Measurements from ENCODE around the gene NTRK3. TPM values are rescaled to one million over a fixed set of nuclear protein-coding genes. Genes with fewer than 3 reads are reported as not detected.

The NTRK3 gene
- total and polyA plus RNA-seq, 2 experiments from 2014 or later, result not detected

- Histone ChIP-seq H3K4me1 (ENCODE audit: insufficient read depth) (peaks cover 30% of the 10 kb centered on the region), H3K27me3 (replicated peaks; ENCODE audit: insufficient read depth) (no peaks in the 10 kb centered on the region), H2AFZ (no peak overlapping the region; the same call in 1 of the 2 replicates), H3K9me2 (ENCODE audit: insufficient read depth) (no peaks in the 10 kb centered on the region), H4K20me1 (ENCODE audit: insufficient read depth) (no peaks in the 10 kb centered on the region), H3K9me3 (ENCODE audit: low read depth) (no peaks in the 10 kb centered on the region), H3F3A (ENCODE audit: insufficient read depth) (peaks cover 25% of the 10 kb centered on the region), H3K4me3 (no peak overlapping the region), H3K36me3 (ENCODE audit: low read depth) (no peaks in the 10 kb centered on the region), H3K79me2 (ENCODE audit: insufficient read depth) (no peaks in the 10 kb centered on the region), H3K27ac (no peak overlapping the region), H3K9ac (no peak overlapping the region), H3K4me2 (ENCODE audit: unreplicated experiment) (no peak overlapping the region)
- in situ Hi-C loops (cut with MboI), result no loop called here
- 37 to 43% methylated on average over 10 of the region's 10 CpGs for WGBS, 2 experiments (ENCODE audit: low coverage in 1 of 2, low lambda C conversion rate in 2 of 2, missing lambda C conversion rate in 2 of 2)
- no peak for TF ChIP-seq EZH2 (IDR thresholded peaks at IDR 0.05; ENCODE audit: insufficient read depth, poor library complexity, severe bottlenecking)
- DNase-seq, result peak; percentile 5
These were observed 381.4 kb downstream of the NTRK3 start for GRCh38 chr15:87874896-87875711.

GRCh38 chr15:87873516-87873915 is 383.0 kb downstream of the NTRK3 start:
- Histone ChIP-seq H4K20me1 (ENCODE audit: insufficient read depth) (no peaks in the 10 kb centered on the region), H3K79me2 (ENCODE audit: insufficient read depth) (no peaks in the 10 kb centered on the region), H3F3A (ENCODE audit: insufficient read depth) (peaks cover 25% of the 10 kb centered on the region), H3K4me2 (ENCODE audit: unreplicated experiment) (no peak overlapping the region), H3K4me3 (no peak overlapping the region), H2AFZ (no peak overlapping the region), H3K9ac (no peak overlapping the region), H3K9me3 (ENCODE audit: low read depth) (no peaks in the 10 kb centered on the region), H3K36me3 (ENCODE audit: low read depth) (no peaks in the 10 kb centered on the region), H3K4me1 (ENCODE audit: insufficient read depth) (peaks cover 30% of the 10 kb centered on the region), H3K27me3 (replicated peaks; ENCODE audit: insufficient read depth) (no peaks in the 10 kb centered on the region), H3K9me2 (ENCODE audit: insufficient read depth) (no peaks in the 10 kb centered on the region), H3K27ac (no peak overlapping the region)
- WGBS, 2 experiments (ENCODE audit: low coverage in 1 of 2, low lambda C conversion rate in 2 of 2, missing lambda C conversion rate in 2 of 2), result 45 to 48% methylated on average over 8 of the region's 8 CpGs
- in situ Hi-C loops (cut with MboI), result no loop called here
- peak; percentile 37 for DNase-seq
- TF ChIP-seq EZH2 (IDR thresholded peaks at IDR 0.05; ENCODE audit: insufficient read depth, poor library complexity, severe bottlenecking) (no peak), EZH2phosphoT487 (IDR thresholded peaks at IDR 0.05; ENCODE audit: insufficient read depth, low read depth) (no peak)

GRCh38 chr15:87871731-87872320 is 384.7 kb downstream of the NTRK3 start:
- no peaks in the 10 kb centered on the region for H4K20me1 ChIP-seq (ENCODE audit: insufficient read depth)
- H2AFZ ChIP-seq, result peak overlapping the region; percentile 34; the same call in 1 of the 2 replicates
- H3K4me2 ChIP-seq (ENCODE audit: unreplicated experiment), result peak overlapping the region; percentile 69
- peaks cover 25% of the 10 kb centered on the region for H3F3A ChIP-seq (ENCODE audit: insufficient read depth)
- peak overlapping the region; percentile 70 for H3K27ac ChIP-seq
- in situ Hi-C loops (cut with MboI), result no loop called here
- no peaks in the 10 kb centered on the region for H3K36me3 ChIP-seq (ENCODE audit: low read depth)
- 28 to 31% methylated on average over 3 of the region's 3 CpGs for WGBS, 2 experiments (ENCODE audit: low coverage in 1 of 2, low lambda C conversion rate in 2 of 2, missing lambda C conversion rate in 2 of 2)
- no peaks in the 10 kb centered on the region for H3K9me3 ChIP-seq (ENCODE audit: low read depth)
- H3K9me2 ChIP-seq (ENCODE audit: insufficient read depth), result no peaks in the 10 kb centered on the region
- H3K4me3 ChIP-seq, result peak overlapping the region; percentile 22; the same call in 1 of the 2 replicates
- TF ChIP-seq EZH2phosphoT487 (IDR thresholded peaks at IDR 0.05; ENCODE audit: insufficient read depth, low read depth) (no peak), EZH2 (IDR thresholded peaks at IDR 0.05; ENCODE audit: insufficient read depth, poor library complexity, severe bottlenecking) (no peak)
- no peaks in the 10 kb centered on the region for H3K27me3 ChIP-seq (replicated peaks; ENCODE audit: insufficient read depth)
- H3K79me2 ChIP-seq (ENCODE audit: insufficient read depth), result no peaks in the 10 kb centered on the region
- no peak overlapping the region for H3K9ac ChIP-seq
- H3K4me1 ChIP-seq (ENCODE audit: insufficient read depth), result peaks cover 27% of the 10 kb centered on the region
- peak; percentile 69 for DNase-seq

GRCh38 chr15:87871258-87871681 is 385.3 kb downstream of the NTRK3 start:
- TF ChIP-seq EZH2 (IDR thresholded peaks at IDR 0.05; ENCODE audit: insufficient read depth, poor library complexity, severe bottlenecking) (no peak), EZH2phosphoT487 (IDR thresholded peaks at IDR 0.05; ENCODE audit: insufficient read depth, low read depth) (0 out of 2 replicates have a peak, but pooled peaks have one; percentile 23)
- in situ Hi-C loops (cut with MboI), result no loop called here

More at GRCh38 chr15:87871258-87871681, 385.3 kb downstream of the NTRK3 start:
- H3K4me2 ChIP-seq (ENCODE audit: unreplicated experiment), result peak overlapping the region; percentile 69
- peaks cover 25% of the 10 kb centered on the region for H3F3A ChIP-seq (ENCODE audit: insufficient read depth)
- no peaks in the 10 kb centered on the region for H3K79me2 ChIP-seq (ENCODE audit: insufficient read depth)
- no peaks in the 10 kb centered on the region for H3K9me2 ChIP-seq (ENCODE audit: insufficient read depth)
- H3K27me3 ChIP-seq (replicated peaks; ENCODE audit: insufficient read depth), result no peaks in the 10 kb centered on the region
- no peak overlapping the region for H3K9ac ChIP-seq
- H3K4me3 ChIP-seq, result peak overlapping the region; percentile 22; the same call in 1 of the 2 replicates
- 18 to 29% methylated on average over 2 of the region's 2 CpGs for WGBS, 2 experiments (ENCODE audit: low coverage in 1 of 2, low lambda C conversion rate in 2 of 2, missing lambda C conversion rate in 2 of 2)
- peaks cover 27% of the 10 kb centered on the region for H3K4me1 ChIP-seq (ENCODE audit: insufficient read depth)
- DNase-seq, result peak; percentile 83
- no peaks in the 10 kb centered on the region for H3K9me3 ChIP-seq (ENCODE audit: low read depth)
- peak overlapping the region; percentile 34 for H2AFZ ChIP-seq
- H4K20me1 ChIP-seq (ENCODE audit: insufficient read depth), result no peaks in the 10 kb centered on the region
- H3K36me3 ChIP-seq (ENCODE audit: low read depth), result no peaks in the 10 kb centered on the region
- peak overlapping the region; percentile 70 for H3K27ac ChIP-seq
